ENCODE results near the gene XCL1.

DNA sequence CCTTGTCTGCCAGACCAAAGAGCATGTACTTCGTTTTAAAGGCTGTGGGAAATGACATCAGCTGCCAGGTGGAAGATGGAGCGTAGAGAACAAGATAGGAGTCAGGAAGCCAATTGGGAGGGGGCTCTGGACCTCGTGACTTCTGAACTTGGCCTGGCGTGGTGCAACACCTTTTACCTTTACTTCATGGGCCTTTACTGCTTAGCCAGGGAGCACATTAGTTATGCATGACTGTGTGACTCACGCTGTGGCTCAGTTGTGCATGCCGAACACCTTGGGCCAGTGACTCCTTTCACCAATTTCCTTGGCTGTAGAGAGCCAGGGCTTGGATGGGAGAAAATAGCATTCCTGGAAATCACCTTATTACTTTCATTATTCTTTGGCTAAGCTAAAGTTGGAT is 7.2 kb downstream of the XCL1 start:
- TF ChIP-seq, protein P1, sequence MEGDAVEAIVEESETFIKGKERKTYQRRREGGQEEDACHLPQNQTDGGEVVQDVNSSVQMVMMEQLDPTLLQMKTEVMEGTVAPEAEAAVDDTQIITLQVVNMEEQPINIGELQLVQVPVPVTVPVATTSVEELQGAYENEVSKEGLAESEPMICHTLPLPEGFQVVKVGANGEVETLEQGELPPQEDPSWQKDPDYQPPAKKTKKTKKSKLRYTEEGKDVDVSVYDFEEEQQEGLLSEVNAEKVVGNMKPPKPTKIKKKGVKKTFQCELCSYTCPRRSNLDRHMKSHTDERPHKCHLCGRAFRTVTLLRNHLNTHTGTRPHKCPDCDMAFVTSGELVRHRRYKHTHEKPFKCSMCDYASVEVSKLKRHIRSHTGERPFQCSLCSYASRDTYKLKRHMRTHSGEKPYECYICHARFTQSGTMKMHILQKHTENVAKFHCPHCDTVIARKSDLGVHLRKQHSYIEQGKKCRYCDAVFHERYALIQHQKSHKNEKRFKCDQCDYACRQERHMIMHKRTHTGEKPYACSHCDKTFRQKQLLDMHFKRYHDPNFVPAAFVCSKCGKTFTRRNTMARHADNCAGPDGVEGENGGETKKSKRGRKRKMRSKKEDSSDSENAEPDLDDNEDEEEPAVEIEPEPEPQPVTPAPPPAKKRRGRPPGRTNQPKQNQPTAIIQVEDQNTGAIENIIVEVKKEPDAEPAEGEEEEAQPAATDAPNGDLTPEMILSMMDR (IDR thresholded peaks at IDR 0.05), result no peak
- no peak for TF ChIP-seq POLR2A (IDR thresholded peaks at IDR 0.05)

Measured in testis (tissue), 2 donors.